Testis (tissue), 2 donors: ENCODE measurements around the gene PLPP2.

Experiments
- CTCF ChIP-seq, 3 experiments: fragments of 450-650 bp in 2 of 3; fragments of 200-600 bp in 1 of 3; sonication (generic) in 1 of 3; IDR thresholded peaks; one replicate each; pipeline ENCODE4 v1.5.1; 2016 to 2019; ENCODE audit warnings: antibody characterized with exemption in 3 of 3, mild to moderate bottlenecking in 2 of 3, moderate library complexity in 1 of 3
- POLR2A ChIP-seq: fragments of 450-650 bp; IDR thresholded peaks from one replicate; pipeline ENCODE4 v1.6.1; 2017; ENCODE audit warnings: antibody characterized with exemption, mild to moderate bottlenecking, moderate library complexity

- TF ChIP-seq CTCF (IDR thresholded peaks at IDR 0.05), result no peak
- no peak for TF ChIP-seq POLR2A
Measured at GRCh38 chr19:295687-296370, 4.6 kb upstream of the PLPP2 start.
